ENCODE data around the gene DCANP1. TPM values are rescaled to one million over a fixed set of nuclear protein-coding genes. Genes with fewer than 3 reads are reported as not detected.

Gene DCANP1
- total RNA-seq, 1 experiment from 2014 or later, result not detected

- POLR2A ChIA-PET, result interaction anchor here (0.6 to 8.3 kb wide), 18 partner anchors 11 to 656 kb away, joined by 3 to 82 read pairs (median 3); no protein-coding TSS in a partner anchor
- H3K4me1 Mint-ChIP-seq (ENCODE audit: insufficient read depth, unreplicated experiment), result peaks cover 38% of the 10 kb centered on the region
- CTCF ChIA-PET, result interaction anchor here (0.7 to 0.8 kb wide), 2 partner anchors 41 to 67 kb away, joined by 4 read pairs; no protein-coding TSS in a partner anchor
- H3K4me3 Mint-ChIP-seq (ENCODE audit: unreplicated experiment), result peak within 1 kb of the TSS; percentile 83
- no peak for TF ChIP-seq CTCF (IDR thresholded peaks at IDR 0.05; ENCODE audit: unreplicated experiment)
- no peaks in the 10 kb centered on the region for H3K27me3 Mint-ChIP-seq (ENCODE audit: insufficient read depth, unreplicated experiment)
- H3K27ac Mint-ChIP-seq (ENCODE audit: low read depth, unreplicated experiment), result peak within 1 kb of the TSS; percentile 92
- DNase-seq (ENCODE audit: unreplicated experiment), result peak; percentile 91
- H3K9me3 Mint-ChIP-seq (ENCODE audit: unreplicated experiment), result no peaks in the 10 kb centered on the region
- BruUV-seq (replicated peaks), result no TSS peak
- H3K36me3 Mint-ChIP-seq (ENCODE audit: insufficient read depth, unreplicated experiment), result peaks cover 12% of the 10 kb centered on the region
- intact Hi-C loops (cut with micrococcal nuclease), result no loop called here
Measured at GRCh38 chr5:135398855-135399793, 48.0 kb downstream of the DCANP1 start, which contains the start of gene MACROH2A1. TSS of gene MACROH2A1 (minus strand) at chr5:135399231. CDS start at chr5:135389093, 10,138 bp downstream.

GRCh38 chr5:135398160-135398854, 48.8 kb downstream of the DCANP1 start:
- Mint-ChIP-seq H3K4me1 (ENCODE audit: insufficient read depth, unreplicated experiment) (peaks cover 46% of the 10 kb centered on the region), H3K27ac (ENCODE audit: low read depth, unreplicated experiment) (peak overlapping the region; percentile 92), H3K4me3 (ENCODE audit: unreplicated experiment) (peak overlapping the region; percentile 83), H3K9me3 (ENCODE audit: unreplicated experiment) (no peaks in the 10 kb centered on the region), H3K36me3 (ENCODE audit: insufficient read depth, unreplicated experiment) (peaks cover 14% of the 10 kb centered on the region), H3K27me3 (ENCODE audit: insufficient read depth, unreplicated experiment) (no peaks in the 10 kb centered on the region)
- POLR2A ChIA-PET, result interaction anchor here (0.6 to 8.3 kb wide), 11 partner anchors 11 to 1748 kb away, joined by 3 to 82 read pairs (median 4); no protein-coding TSS in a partner anchor
- peak; percentile 45 for DNase-seq (ENCODE audit: unreplicated experiment)
- no peak for TF ChIP-seq CTCF (IDR thresholded peaks at IDR 0.05; ENCODE audit: unreplicated experiment)
- intact Hi-C loops (cut with micrococcal nuclease), result no loop called here
- BruUV-seq (replicated peaks), result no TSS peak
- CTCF ChIA-PET, result interaction anchor here (0.7 to 4.2 kb wide), 2 partner anchors 28 to 42 kb away, joined by 4 to 22 read pairs; no protein-coding TSS in a partner anchor

GRCh38 chr5:135397084-135397483, 50.1 kb downstream of the DCANP1 start:
- H3K27me3 Mint-ChIP-seq (ENCODE audit: insufficient read depth, unreplicated experiment), result no peaks in the 10 kb centered on the region
- peaks cover 14% of the 10 kb centered on the region for H3K36me3 Mint-ChIP-seq (ENCODE audit: insufficient read depth, unreplicated experiment)
- peak overlapping the region; percentile 92 for H3K27ac Mint-ChIP-seq (ENCODE audit: low read depth, unreplicated experiment)
- H3K4me1 Mint-ChIP-seq (ENCODE audit: insufficient read depth, unreplicated experiment), result peaks cover 57% of the 10 kb centered on the region
- intact Hi-C loops (cut with micrococcal nuclease), result no loop called here
- H3K9me3 Mint-ChIP-seq (ENCODE audit: unreplicated experiment), result no peaks in the 10 kb centered on the region
- no TSS peak for BruUV-seq (replicated peaks)
- CTCF ChIA-PET, result interaction anchor here (0.6 to 4.2 kb wide), 4 partner anchors 8 to 164 kb away, joined by 3 to 22 read pairs (median 3); no protein-coding TSS in a partner anchor
- POLR2A ChIA-PET, result interaction anchor here (0.6 to 8.3 kb wide), 6 partner anchors 10 to 805 kb away, joined by 3 to 82 read pairs (median 4); no protein-coding TSS in a partner anchor
- no peak for TF ChIP-seq CTCF (IDR thresholded peaks at IDR 0.05; ENCODE audit: unreplicated experiment)
- DNase-seq (ENCODE audit: unreplicated experiment), result no peak
- peak overlapping the region; percentile 83 for H3K4me3 Mint-ChIP-seq (ENCODE audit: unreplicated experiment)
